Stimulated activated CD8-positive, alpha-beta memory T cell treated with anti-CD3 and anti-CD28 coated beads, Interleukin-12 subunit alpha, Interleukin-12 subunit beta, amount 100 ng/mL, for 24 hours (primary cell): Measurements from ENCODE around the gene RETSAT.
"Not testable (repeated sequence)": the region's sequence is repeated elsewhere in the genome, so short reads cannot be mapped to it uniquely, and the experiment has no call there.

Experiments
- DNase-seq: peaks from one replicate; pipeline ENCODE4 v3.0.0-alpha.2; 2020; ENCODE audit errors: extremely low read depth

RETSAT gene

DNA sequence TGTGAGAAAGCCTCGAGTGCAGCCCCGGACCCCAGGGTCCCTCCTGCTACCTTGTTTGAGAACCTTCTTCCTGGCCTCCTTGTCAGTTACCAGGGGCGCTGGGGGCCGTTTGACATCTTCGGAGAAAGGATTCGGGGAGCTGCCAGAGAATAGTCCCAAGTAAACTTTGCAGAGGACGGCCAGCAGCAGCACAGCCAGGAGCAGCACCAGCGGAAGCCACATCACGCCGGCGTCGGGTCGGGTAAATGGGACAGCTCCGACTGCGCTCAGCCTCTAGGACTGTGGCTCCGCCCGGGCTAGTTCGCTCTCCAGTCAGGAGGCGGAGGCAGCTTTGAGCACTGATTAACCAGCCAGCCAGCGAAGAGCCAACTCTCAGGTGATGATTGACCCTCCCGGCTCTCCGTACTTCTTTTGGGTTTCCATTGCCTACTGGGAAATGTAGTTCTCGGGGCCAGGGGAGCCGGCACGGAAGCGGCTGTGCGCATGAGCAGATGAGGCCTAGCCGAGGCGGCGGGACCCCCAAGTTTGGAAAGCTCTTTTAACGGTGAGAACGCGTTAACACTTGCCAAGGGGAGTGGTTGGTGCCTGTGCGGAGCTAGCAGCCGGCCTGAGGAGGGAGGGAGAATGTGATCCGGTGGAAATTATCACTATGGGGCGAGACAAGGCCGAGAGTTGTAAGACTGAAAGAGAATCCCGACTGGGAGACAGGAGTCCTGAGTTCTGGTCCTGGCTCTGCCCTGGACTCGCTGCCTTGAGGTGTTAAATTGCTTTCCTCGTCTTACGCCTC lies at the start of gene RETSAT, which contains the start of gene ELMOD3:
Gene RETSAT (minus strand): TSS at position 243 of the 787 bp plus-strand sequence. CDS start 21 bp downstream, at position 222.
Gene ELMOD3 (plus strand): TSS at position 484 of the 787 bp plus-strand sequence. CDS start 2,430 bp downstream, outside the sequence.
- DNase-seq = peak; percentile 89

GRCh38 chr2:85401844-85402243 lies 47.5 kb upstream of the RETSAT start:
- no peak for DNase-seq

- DNase-seq = no peak
These were observed 47.1 kb upstream of the RETSAT start for GRCh38 chr2:85401464-85401805.

DNA sequence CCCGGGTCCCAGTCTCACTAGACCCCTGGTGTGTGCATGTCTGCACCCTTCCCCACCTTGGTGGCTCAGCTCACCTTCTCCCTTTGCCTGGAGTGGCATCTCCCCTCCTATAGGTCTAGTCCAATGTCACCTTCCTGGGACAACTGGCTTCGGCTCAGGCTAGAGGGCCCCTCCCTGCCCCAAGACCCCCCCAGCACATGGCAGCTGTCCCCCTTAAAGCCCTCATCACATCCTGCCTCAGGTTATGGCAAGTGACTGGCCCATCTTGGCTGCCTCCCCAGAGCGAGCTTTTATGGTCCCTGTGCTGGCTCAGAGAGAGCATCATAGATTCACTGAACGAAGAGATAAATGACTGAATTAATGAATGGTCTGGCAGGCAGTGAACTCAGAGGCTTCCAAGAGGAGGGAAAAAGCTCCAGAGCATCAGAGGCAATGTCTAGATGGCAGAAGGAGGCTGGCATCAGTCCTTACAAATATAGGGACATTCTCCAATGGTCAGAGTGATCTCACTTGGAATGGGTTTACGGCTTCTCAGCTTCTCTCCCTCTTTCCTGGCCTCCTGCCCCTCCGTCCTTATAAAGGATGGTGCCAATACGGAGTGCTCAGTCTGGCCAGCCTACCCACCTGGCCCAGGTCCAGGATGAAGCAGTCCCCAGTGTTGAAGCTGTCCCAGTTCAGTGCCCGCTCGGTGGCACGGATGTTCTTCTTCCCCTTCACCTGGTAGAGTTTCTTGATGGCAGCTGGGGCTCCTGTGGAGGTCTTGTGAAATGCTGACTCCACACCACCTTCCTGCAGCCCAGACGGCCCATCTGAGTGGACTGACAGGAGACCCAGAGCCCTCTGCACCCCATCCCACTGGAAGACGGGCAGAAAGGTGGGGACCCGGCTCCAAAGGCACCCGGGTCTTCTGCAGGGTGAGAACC lies 46.5 kb upstream of the RETSAT start:
- DNase-seq = no peak

- no peak for DNase-seq
These were observed 45.7 kb upstream of the RETSAT start for GRCh38 chr2:85400023-85400422.

GRCh38 chr2:85399183-85399455 lies 44.8 kb upstream of the RETSAT start:
- no peak for DNase-seq

DNA sequence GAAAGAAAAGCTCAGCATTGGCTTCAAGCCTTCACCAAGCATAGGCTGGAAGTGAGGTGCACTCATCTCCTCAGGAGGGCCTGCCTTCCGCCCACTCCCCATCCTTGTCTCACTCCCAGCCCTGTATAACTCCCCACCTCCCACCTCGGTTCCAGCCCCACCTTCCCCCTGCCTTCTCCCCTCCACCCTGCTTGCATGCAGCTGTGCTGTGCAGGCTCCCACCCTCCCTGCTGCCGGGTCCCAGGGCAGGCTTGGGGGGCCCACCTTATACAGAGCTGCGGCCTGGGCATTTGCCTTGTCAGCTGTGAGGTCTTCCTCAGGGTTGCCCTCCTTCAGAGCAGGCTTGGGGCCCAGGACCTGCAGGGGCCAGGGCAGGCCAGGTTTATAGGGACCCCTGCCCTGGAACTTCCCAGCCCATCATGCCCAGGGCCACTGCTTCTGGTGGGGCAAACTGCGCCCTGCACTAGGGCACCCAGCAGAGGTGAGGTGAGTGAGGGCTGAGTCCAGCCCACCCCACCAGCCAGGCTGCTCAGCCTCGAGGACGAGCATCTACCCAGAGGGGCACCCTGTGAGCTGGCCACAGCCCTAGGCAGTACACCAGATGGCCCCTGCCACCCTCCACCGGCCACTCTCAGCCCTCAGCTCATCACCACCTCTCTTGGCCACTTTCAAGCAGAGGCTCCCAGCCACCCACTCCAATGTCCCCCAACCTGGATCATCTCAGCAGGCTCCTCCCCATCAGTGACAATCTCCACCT lies 44.3 kb upstream of the RETSAT start:
- DNase-seq = no peak

DNA sequence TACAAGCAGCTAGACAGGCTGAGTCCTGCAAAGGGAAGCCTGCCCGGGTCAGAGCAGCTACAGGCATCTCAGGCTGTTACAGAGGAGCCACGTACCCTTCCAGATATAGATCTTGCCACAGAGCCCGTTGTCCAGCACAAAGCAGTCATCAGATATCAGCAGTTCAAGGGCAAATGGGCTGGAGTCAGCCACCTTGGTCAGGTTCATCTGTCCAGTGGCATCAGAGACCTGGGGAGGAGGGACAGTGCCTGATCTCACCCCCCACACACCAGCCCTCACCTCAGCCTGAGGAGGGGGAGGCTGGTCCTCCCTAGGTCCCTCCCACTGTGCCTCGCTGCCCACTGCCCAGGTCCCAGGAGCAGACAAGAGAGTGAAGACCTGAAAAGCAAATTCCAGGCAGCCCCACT lies 43.6 kb upstream of the RETSAT start:
- no peak for DNase-seq

DNA sequence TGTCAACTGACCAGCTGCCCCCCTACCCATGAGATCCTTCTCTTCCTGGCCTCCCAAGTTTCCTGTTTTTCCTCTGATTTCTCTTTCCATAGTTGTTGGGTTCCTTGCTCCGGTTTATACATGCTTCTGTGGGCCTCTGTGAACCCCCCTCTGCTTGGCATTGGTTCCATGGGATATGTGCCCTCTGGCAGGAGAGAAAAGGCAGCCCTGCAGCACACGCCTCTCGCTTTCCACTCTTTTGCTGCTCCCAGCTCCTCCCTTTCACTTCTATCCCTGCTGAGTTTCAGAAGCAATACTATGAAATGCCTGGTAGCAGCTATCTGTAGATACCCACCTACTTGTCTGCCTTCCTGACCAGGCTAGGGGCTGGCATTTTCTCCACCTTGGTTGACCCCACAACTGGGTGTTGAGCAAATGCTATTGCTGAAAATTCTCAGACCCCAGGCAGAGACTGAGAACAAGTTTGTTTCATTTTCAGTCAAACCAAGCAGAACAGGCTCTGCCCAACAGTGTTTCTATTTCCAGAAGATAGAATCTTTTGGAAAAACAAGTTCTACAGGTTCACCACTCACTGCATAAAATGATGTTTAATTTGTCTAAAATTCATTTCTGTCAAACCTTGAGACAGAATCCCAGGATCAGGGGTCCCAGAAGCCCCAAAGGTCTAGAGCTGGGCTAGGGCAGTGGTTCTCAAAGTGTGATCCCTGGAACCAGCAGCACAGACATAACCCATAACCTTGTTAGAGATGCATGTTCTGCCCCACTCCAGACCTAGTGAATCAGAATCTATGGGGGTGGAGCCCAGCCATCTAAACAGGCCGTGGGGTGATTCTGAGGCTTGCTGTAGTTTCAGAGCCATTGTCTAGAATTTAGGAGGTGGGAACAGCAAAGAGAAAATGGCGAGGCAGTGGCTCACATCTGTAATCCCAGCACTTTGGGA lies 42.5 kb upstream of the RETSAT start:
- DNase-seq = no peak

GRCh38 chr2:85395912-85396475 lies 41.7 kb upstream of the RETSAT start:
- no peak for DNase-seq

- no peak for DNase-seq
These were observed 40.6 kb upstream of the RETSAT start for GRCh38 chr2:85394976-85395375.

DNA sequence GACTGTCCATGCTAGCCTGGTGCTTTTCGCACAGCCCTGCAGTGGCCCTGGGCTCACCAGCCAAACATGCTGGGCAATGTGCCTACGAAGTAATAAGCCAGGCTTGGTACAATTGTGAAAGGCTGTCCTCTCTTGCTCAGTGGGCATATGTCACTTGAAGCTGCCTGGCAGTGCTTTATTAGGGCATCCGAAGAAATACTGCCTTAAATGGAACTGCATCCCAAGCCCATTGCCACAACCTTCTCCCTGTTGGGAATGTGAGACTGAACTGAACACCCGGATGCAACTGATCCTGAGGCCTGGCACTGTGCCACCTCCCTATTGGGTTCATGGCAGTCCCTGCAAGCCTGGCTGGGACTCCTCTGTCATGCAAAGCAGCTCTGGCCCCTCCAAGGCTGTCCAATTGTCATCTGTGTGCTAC lies 39.9 kb upstream of the RETSAT start:
- DNase-seq = no peak

- no peak for DNase-seq
These were observed 39.5 kb upstream of the RETSAT start for GRCh38 chr2:85393836-85394235.

GRCh38 chr2:85390941-85391669 lies 36.8 kb upstream of the RETSAT start:
- peak; percentile 35 for DNase-seq

DNA sequence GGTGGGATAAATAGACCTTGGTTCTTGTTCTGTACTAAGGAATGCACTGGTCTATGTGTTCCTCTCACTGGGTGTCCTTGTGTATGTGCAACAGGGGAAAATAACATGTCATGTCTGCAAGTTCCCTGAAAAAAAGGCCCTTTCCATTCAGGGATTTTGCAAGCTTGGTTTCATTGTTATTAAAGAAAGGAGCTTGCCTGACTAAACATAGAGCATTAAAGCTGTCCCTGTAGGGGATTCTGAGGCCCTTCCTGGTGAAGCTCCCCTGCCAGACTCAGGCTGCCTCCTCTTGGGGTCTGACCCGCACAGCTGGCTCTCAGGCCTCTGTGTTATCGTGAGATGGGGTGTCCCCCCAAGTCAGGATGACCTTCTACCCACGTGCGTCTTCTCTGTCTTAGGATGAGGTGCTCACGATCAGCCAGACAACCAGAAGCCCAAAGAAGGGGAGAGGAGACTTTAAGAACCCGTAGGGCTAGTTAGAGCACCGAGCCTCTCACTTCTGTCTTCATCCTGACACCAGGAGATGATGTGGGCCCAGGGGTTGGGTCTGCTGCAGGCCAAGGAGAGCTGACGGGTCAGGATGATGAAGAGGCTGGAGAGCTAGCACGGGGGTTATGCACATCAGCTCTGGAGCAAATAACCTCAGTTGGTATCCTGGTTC lies 34.7 kb upstream of the RETSAT start:
- DNase-seq = no peak

GRCh38 chr2:85387754-85388153 lies 33.4 kb upstream of the RETSAT start:
- DNase-seq = no peak

GRCh38 chr2:85385746-85386145 lies 31.4 kb upstream of the RETSAT start:
- DNase-seq = no peak

DNA sequence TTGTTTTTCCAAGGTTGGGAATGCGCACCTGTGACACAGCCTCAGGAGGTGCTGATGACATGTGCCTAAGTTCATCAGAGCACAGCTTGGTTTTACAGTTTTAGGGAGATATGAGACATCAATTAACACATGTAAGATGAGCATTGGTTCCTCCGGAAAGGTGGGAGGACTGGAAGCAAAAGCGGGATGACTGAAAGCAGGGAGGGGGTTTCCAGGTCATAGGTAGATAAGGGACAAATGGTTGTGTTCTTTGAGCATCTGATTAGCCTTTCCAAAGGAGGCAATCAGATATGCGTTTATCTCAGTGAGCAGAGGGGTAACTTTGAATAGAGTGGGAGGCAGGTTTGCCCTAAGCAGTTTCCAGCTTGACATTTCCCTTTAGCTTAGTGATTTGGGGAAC lies 29.5 kb upstream of the RETSAT start:
- DNase-seq = no peak

DNA sequence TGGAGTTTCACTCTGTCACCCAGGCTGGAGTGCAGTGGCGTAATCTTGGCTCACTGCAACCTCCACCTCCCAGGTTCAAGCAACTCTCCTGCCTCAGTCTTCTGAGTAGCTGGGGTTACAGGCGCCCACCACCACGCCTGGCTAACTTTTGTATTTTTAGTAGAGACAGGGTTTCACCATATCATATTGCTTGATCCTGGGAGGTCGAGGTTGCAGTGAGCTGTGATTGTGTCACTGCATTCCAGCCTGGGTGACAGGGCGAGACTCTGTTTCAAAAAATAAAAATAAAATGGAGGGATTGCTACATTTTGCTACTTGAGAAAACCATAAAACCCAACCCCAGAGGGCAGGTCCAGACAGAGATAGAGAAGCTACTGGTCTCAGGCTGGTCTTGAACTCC lies 28.8 kb upstream of the RETSAT start:
- DNase-seq = not testable (repeated sequence)

- no peak for DNase-seq
These were observed 25.7 kb upstream of the RETSAT start for GRCh38 chr2:85380048-85380447.
